GM12891 (cell line): ENCODE measurements around the gene PDGFD.

Experiments
- POLR2A ChIP-seq: IDR thresholded peaks from 2 replicates; pipeline ENCODE4 v1.6.1; 2011; ENCODE audit warnings: low read depth, low read length, control low read depth
- POLR2AphosphoS5 ChIP-seq: IDR thresholded peaks from 2 replicates; pipeline ENCODE4 v1.6.1; 2011; ENCODE audit warnings: low read depth, low read length, control low read depth
- POU2F2 ChIP-seq: IDR thresholded peaks from 2 replicates; pipeline ENCODE4 v1.6.1; 2011; ENCODE audit warnings: low read depth, mild to moderate bottlenecking, control low read depth, low read length, moderate library complexity
- SPI1 ChIP-seq: IDR thresholded peaks from 2 replicates; pipeline ENCODE4 v1.6.1; 2011; ENCODE audit warnings: low read depth, low read length, control low read depth

DNA sequence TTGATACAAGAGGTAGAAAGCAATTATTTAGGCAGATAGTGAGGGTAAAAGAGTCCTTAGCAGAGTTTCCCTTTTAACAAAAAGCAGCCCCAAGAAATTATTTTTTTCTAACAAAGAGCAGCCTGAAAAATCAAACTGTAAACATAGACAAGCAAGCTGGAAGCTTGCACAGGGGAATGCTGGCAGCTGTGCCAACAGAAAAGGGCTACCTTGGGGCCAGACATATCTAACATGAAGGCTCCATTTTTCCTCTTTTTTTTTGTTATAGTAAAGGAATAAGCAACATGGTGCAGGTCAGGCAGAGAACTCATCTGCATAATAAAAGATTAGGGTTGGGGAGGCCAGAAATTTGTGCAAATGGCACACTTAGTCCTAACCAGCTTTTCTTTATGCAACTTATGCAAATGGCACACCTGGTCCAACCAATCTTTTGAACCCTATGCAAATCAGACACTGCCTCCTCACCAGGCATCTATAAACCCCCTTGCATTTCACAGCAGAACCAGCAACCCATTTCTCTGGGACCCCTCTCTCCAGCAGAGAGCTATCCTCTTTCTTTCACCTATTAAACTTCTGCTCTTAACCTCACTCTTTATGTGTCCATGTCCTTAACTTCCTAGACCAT lies 41.8 kb downstream of the PDGFD start:
- TF ChIP-seq POLR2A (no peak), POLR2AphosphoS5 (no peak), SPI1 (no peak), POU2F2 (no peak)
